ENCODE data around the gene KLF15.

KLF15 gene

DNA sequence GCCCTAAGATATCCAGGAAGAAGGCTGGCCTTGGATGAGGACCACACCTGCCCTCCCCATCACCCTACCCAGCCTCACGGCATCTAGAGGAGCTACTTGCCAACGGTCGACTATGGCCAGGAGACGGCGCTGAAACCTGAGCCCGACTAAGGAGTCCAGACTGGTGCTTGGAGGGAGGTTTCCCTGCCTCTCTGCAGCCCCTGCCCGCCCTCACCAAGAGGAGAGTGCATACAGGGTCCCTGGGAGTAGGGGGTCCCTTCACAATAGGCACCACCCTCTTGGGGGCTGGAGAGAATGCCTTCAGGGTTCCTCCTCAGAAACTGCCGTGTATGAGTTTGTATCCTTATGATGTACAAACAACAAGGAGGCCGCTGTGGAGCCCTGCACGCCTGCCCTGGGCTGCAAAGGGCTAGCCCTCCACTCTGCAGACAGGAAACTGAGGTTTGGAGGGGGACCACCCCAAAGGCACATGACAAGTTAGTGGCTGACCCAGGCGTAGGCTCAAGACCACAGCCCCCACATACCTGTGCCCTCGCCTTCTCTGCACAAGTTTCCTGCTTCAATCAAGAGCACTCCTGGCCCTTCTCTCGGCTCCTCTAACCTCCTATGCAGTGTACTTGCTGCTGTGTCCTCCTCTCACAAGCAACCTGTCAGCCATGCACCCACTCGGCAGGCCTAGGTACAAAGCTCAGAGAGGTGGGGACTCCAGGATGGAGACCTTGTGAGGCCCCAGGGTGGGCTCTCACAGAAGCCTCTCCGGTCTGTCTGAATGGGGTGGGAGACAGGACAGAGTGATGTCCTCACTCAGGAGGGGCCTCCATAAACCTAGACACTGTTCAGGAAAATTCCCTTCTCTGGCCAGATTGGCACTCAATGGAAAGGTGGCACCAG lies 7.4 kb downstream of the KLF15 start:
- TF ChIP-seq CTCF (IDR thresholded peaks at IDR 0.05; ENCODE audit: low read depth, low read length) = no peak
- no peak overlapping the region for H3K4me3 ChIP-seq (ENCODE audit: low read depth, low read length)

DNA sequence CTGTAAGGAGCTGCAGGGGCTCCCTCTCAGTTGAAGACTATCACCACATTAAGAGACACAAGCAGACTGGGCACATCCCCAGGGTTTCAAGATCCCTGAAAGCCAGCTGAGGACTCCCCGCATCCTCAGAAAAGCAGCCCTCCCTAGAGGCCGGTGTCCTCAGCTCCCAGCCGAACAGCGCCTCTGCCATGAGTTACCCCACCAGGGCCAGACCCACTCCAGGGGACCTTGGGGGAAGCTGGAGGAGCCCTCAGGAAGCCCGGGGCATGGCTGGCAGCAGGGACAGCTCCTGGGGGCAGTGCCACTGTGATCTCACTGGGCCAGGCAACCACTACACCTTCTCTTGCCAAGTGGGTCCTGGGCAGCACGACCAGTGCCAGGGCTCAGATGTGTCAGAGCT lies 8.1 kb downstream of the KLF15 start:
- no peak for TF ChIP-seq CTCF (IDR thresholded peaks at IDR 0.05; ENCODE audit: low read depth, low read length)
- no peak overlapping the region for H3K4me3 ChIP-seq (ENCODE audit: low read depth, low read length)

DNA sequence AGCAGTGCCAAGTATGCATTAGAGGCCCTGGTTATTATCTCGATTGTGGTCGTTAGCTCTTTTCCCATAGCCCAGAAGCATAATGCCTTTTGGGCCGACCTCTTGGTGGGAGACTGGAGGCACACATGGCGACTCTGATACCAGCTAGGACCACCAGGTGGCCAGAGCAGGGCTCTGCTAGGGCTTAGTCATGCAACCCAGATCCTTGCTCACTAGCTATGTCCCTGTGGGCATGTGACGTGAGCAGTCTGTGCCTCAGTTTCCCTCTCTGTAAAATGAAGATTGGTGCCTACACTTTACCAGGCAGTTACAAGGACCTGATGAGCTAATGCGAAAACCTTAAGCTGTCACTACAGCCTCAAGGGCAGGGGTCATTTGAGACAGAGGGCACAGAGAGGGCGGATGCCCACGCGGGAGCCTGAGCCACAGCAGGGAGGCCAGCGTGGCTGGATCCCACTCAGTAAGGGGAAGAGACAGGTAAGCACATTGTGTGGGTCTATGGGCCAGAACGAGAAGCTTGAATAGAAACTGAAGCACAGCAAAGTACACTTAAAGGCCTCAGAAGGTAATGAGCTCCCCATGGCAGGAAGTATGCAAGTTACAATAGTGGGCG lies 8.8 kb downstream of the KLF15 start:
- no peak overlapping the region for H3K4me3 ChIP-seq (ENCODE audit: low read depth, low read length)
- TF ChIP-seq CTCF (IDR thresholded peaks at IDR 0.05; ENCODE audit: low read depth, low read length) = no peak

GRCh38 chr3:126347543-126348161 lies 9.6 kb downstream of the KLF15 start:
- TF ChIP-seq CTCF (IDR thresholded peaks at IDR 0.05; ENCODE audit: low read depth, low read length) = no peak

DNA sequence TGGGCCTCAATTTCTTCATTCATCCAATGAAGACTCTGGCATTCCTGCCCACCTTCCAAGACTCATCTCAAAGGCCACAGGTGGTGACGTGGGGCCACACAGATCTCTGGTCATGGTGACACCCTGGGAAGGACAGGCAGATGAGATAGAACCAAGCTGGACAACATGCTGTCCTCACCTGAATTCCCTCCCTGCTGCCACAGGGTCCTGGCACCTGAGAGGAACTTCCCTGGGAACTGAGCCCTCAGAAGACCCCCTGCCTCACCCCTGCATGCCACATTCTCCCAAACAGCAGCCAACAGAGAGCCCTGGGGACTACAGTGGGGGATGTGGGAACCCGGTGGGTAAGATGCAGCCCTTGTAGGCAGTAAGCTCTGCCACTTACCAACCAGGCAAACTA lies 10.7 kb downstream of the KLF15 start:
- no peak for TF ChIP-seq CTCF (IDR thresholded peaks at IDR 0.05; ENCODE audit: low read depth, low read length)
- no peak overlapping the region for H3K4me3 ChIP-seq (ENCODE audit: low read depth, low read length)

More at GRCh38 chr3:126347543-126348161, 9.6 kb downstream of the KLF15 start:
- no peak overlapping the region for H3K4me3 ChIP-seq (ENCODE audit: low read depth, low read length)

GRCh38 chr3:126345641-126346460 lies 11.4 kb downstream of the KLF15 start:
- H3K4me3 ChIP-seq (ENCODE audit: low read depth, low read length) = no peak overlapping the region
- no peak for TF ChIP-seq CTCF (IDR thresholded peaks at IDR 0.05; ENCODE audit: low read depth, low read length)
